BLaER1 (cell line): ENCODE results near the gene TTLL5.

ENCODE experiments used
- H3K27ac ChIP-seq: shearing (Covaris generic); formaldehyde crosslinking; 2 replicates; pipeline ENCODE4 v1.8.1; 2022
- H3K27me3 ChIP-seq: shearing (Covaris generic); formaldehyde crosslinking; 2 replicates; pipeline ENCODE4 v1.8.1; 2022
- H3K36me3 ChIP-seq: shearing (Covaris generic); formaldehyde crosslinking; 2 replicates; pipeline ENCODE4 v1.8.1; 2022
- H3K4me1 ChIP-seq: shearing (Covaris generic); formaldehyde crosslinking; 2 replicates; pipeline ENCODE4 v1.8.1; 2022
- H3K4me2 ChIP-seq: shearing (Covaris generic); formaldehyde crosslinking; 2 replicates; pipeline ENCODE4 v1.8.1; 2022
- H3K4me3 ChIP-seq: shearing (Covaris generic); formaldehyde crosslinking; 2 replicates; pipeline ENCODE4 v1.8.1; 2022
- H3K9ac ChIP-seq: shearing (Covaris generic); formaldehyde crosslinking; 2 replicates; pipeline ENCODE4 v1.8.1; 2022
- H3K9me3 ChIP-seq: shearing (Covaris generic); formaldehyde crosslinking; 2 replicates; pipeline ENCODE4 v1.8.1; 2022
- H4K20me1 ChIP-seq: shearing (Covaris generic); formaldehyde crosslinking; 2 replicates; pipeline ENCODE4 v1.8.1; 2022
- Cebpa-rat ChIP-seq: shearing (Covaris generic); IDR thresholded peaks from 2 replicates; pipeline ENCODE4 v1.8.1; 2022

The TTLL5 gene

DNA sequence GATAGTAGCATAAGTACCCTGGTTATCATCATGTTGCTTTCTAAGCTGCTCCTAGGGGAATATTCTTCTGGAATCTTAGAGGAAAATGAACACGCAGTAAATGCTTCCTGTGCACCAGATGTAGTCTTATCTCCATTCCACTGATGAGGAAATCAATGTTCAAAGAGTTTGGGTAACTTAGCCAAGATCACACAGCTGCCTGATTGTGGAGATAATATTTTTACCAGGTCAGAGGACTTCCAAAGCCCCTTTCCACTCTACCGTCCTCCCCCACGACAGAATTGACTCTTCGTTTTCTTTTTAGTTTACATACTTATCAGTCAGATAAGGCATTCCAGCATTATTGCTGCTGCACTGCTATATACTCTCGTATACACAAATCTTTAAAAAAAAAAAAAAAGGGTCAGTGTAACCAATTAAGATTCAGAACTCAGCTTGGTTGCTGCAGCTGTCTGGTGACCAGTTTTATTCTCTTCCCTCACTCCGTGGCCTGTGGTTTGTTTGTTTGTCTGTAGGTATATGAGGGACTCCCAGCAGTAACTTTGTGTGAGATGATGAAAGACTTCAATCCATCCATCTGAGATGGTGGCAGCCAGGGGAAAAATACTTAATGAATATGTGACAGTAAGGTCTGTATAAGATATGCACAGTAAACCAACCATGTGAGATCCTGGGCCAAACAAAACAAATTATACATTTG lies 210.3 kb downstream of the TTLL5 start:
- H3K4me2 ChIP-seq, result no peak overlapping the region

GRCh38 chr14:75875958-75876357 lies 214.9 kb downstream of the TTLL5 start:
- no peak for TF ChIP-seq Cebpa-rat
- Histone ChIP-seq H3K9ac (no peak overlapping the region), H3K27ac (no peak overlapping the region), H3K27me3 (no peaks in the 10 kb centered on the region), H3K4me3 (no peak overlapping the region), H3K9me3 (no peaks in the 10 kb centered on the region), H3K36me3 (peaks cover 18% of the 10 kb centered on the region), H3K4me2 (no peak overlapping the region), H4K20me1 (no peaks in the 10 kb centered on the region), H3K4me1 (no peaks in the 10 kb centered on the region)

More for the DNA sequence above, 210.3 kb downstream of the TTLL5 start:
- TF ChIP-seq Cebpa-rat, result no peak
- no peak overlapping the region for H3K27ac ChIP-seq
- no peaks in the 10 kb centered on the region for H3K9me3 ChIP-seq
- peaks cover 26% of the 10 kb centered on the region for H3K36me3 ChIP-seq
- no peaks in the 10 kb centered on the region for H3K4me1 ChIP-seq
- no peak overlapping the region for H3K4me3 ChIP-seq
- no peaks in the 10 kb centered on the region for H3K27me3 ChIP-seq
- H4K20me1 ChIP-seq, result no peaks in the 10 kb centered on the region
- no peak overlapping the region for H3K9ac ChIP-seq

GRCh38 chr14:75876530-75876929 lies 215.5 kb downstream of the TTLL5 start:
- Histone ChIP-seq H3K36me3 (peaks cover 12% of the 10 kb centered on the region), H4K20me1 (no peaks in the 10 kb centered on the region), H3K27me3 (no peaks in the 10 kb centered on the region), H3K4me1 (no peaks in the 10 kb centered on the region), H3K4me2 (no peak overlapping the region), H3K9ac (no peak overlapping the region), H3K4me3 (no peak overlapping the region), H3K9me3 (no peaks in the 10 kb centered on the region), H3K27ac (no peak overlapping the region)
- TF ChIP-seq Cebpa-rat, result no peak

- Histone ChIP-seq H3K36me3 (peaks cover 14% of the 10 kb centered on the region), H3K4me3 (no peak overlapping the region), H3K27me3 (no peaks in the 10 kb centered on the region), H3K4me2 (no peak overlapping the region), H3K9ac (no peak overlapping the region), H3K27ac (no peak overlapping the region), H4K20me1 (no peaks in the 10 kb centered on the region), H3K4me1 (no peaks in the 10 kb centered on the region), H3K9me3 (no peaks in the 10 kb centered on the region)
- no peak for TF ChIP-seq Cebpa-rat
Measured at GRCh38 chr14:75877292-75877691, 216.2 kb downstream of the TTLL5 start.

DNA sequence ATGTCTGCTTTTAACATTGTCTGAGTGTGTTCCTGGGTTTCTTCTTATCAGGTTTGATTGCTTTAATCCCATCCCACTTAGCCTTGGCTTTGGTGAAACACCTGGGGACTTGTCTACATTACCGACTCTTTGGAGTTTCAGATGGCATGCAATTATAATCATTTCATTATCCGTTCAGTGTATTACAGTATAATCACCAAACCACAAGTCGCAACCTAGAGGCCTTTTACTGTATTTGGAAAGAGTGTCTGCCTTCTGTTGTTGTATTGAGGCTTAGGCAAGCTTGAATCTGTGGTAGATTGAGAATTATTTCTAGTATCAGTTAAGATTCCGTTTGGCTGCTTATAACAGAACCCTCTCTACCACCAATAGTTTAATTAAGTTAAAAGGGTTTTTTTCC lies 216.8 kb downstream of the TTLL5 start:
- Histone ChIP-seq H4K20me1 (no peaks in the 10 kb centered on the region), H3K4me1 (no peaks in the 10 kb centered on the region), H3K27ac (no peak overlapping the region), H3K27me3 (no peaks in the 10 kb centered on the region), H3K36me3 (peaks cover 20% of the 10 kb centered on the region), H3K9ac (no peak overlapping the region), H3K4me3 (no peak overlapping the region), H3K9me3 (no peaks in the 10 kb centered on the region), H3K4me2 (no peak overlapping the region)
- TF ChIP-seq Cebpa-rat, result no peak

GRCh38 chr14:75879031-75879430 lies 218.0 kb downstream of the TTLL5 start:
- H3K9me3 ChIP-seq, result no peaks in the 10 kb centered on the region
- no peaks in the 10 kb centered on the region for H3K27me3 ChIP-seq
- no peaks in the 10 kb centered on the region for H4K20me1 ChIP-seq
- TF ChIP-seq Cebpa-rat, result no peak
- H3K36me3 ChIP-seq, result peaks cover 30% of the 10 kb centered on the region
- no peak overlapping the region for H3K4me3 ChIP-seq
- no peak overlapping the region for H3K4me2 ChIP-seq
- H3K4me1 ChIP-seq, result no peaks in the 10 kb centered on the region
- H3K27ac ChIP-seq, result no peak overlapping the region
- no peak overlapping the region for H3K9ac ChIP-seq

DNA sequence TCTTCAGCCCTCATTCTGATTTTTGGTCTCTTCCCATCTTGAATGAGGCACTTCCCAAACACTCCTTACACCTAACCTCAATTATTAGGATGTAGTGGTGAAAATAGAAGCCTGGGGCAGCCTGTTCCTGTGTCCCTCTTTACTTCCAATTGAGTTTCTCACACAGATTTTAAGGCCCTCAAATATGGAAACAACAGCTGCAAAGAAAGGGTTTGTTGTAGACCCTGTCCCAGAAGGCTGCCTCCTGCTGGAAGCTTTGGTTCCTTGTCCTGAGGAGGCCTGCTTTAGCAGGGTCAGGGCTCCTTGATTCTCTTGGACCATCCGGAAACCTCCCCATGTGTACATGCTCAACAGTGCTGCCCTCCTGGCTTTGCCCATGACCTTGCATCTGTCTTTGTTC lies 219.5 kb downstream of the TTLL5 start:
- Histone ChIP-seq H3K9ac (no peak overlapping the region), H3K9me3 (no peaks in the 10 kb centered on the region), H3K27ac (no peak overlapping the region), H3K4me3 (no peak overlapping the region), H4K20me1 (no peaks in the 10 kb centered on the region), H3K4me1 (no peaks in the 10 kb centered on the region), H3K36me3 (peaks cover 37% of the 10 kb centered on the region), H3K27me3 (no peaks in the 10 kb centered on the region), H3K4me2 (no peak overlapping the region)
- no peak for TF ChIP-seq Cebpa-rat

- H3K4me1 ChIP-seq, result no peaks in the 10 kb centered on the region
- no peak overlapping the region for H3K27ac ChIP-seq
- no peak for TF ChIP-seq Cebpa-rat
- no peak overlapping the region for H3K4me3 ChIP-seq
- no peak overlapping the region for H3K9ac ChIP-seq
- no peaks in the 10 kb centered on the region for H3K27me3 ChIP-seq
- no peaks in the 10 kb centered on the region for H3K9me3 ChIP-seq
- peaks cover 37% of the 10 kb centered on the region for H3K36me3 ChIP-seq
- H3K4me2 ChIP-seq, result no peak overlapping the region
- H4K20me1 ChIP-seq, result no peaks in the 10 kb centered on the region
Measured at GRCh38 chr14:75881994-75882393, 220.9 kb downstream of the TTLL5 start.

DNA sequence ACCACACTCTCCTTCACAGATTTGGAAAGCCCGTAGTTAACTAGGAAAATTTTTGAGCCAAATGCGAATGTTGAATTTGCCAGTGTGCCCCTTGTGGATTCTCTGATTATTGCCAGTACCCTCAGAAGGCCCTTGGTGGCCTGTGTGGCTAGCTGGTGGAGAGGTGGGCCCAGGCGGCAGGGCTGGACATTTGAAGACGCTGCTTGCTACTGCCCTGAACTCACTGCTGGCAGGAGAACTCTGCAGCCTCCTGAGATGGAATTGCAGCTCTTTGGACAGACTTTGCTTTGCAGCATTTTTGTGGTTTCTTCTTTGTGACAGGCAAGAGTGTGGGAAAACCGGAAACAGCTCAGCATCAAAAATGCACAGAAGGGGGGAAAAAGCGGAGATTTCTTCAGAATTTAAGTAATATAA lies 223.2 kb downstream of the TTLL5 start:
- H3K4me2 ChIP-seq, result no peak overlapping the region
- no peak overlapping the region for H3K9ac ChIP-seq

GRCh38 chr14:75885829-75886228 lies 224.8 kb downstream of the TTLL5 start:
- Histone ChIP-seq H3K9ac (no peak overlapping the region), H3K27ac (no peak overlapping the region), H3K4me3 (no peak overlapping the region), H3K4me2 (no peak overlapping the region), H3K36me3 (peaks cover 48% of the 10 kb centered on the region), H3K27me3 (no peaks in the 10 kb centered on the region), H4K20me1 (no peaks in the 10 kb centered on the region), H3K4me1 (no peaks in the 10 kb centered on the region), H3K9me3 (peaks cover 4% of the 10 kb centered on the region; the same call in 1 of the 2 replicates)
- TF ChIP-seq Cebpa-rat, result no peak

More for the DNA sequence above, 223.2 kb downstream of the TTLL5 start:
- no peaks in the 10 kb centered on the region for H4K20me1 ChIP-seq
- peaks cover 51% of the 10 kb centered on the region for H3K36me3 ChIP-seq
- TF ChIP-seq Cebpa-rat, result no peak
- H3K9me3 ChIP-seq, result no peaks in the 10 kb centered on the region
- no peak overlapping the region for H3K27ac ChIP-seq
- no peaks in the 10 kb centered on the region for H3K27me3 ChIP-seq
- no peak overlapping the region for H3K4me3 ChIP-seq
- H3K4me1 ChIP-seq, result no peaks in the 10 kb centered on the region
